ENCODE measurements around the gene ADAMTS12. TPM values are rescaled to one million over a fixed set of nuclear protein-coding genes. Genes with fewer than 3 reads are reported as not detected.

ADAMTS12 gene
- polyA plus RNA-seq, 1 donor (not counting 4 experiments of a cell fraction or from before 2014, with no cell fraction given) = 0.49 TPM

DNA sequence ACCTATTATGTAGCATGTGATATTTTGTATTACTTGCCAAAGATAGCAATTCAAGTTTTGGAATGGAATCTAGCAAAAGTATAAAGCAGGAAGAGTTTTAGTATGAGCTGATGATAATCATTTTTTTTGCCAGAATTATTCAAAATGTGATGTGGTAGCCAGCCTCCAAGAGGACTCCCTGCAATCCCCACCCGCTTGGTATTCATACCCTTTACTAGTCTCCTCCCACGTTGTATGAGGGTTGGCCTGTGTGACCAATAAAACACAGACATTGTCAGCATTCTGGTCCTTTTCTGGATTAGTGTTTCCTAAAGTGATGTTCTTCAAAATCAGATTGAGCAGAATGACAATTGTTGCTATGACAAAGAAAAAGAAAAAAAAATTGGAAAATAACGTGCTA is 387.2 kb downstream of the ADAMTS12 start:
- dilution Hi-C loops (cut with MboI; ENCODE audit: extremely low pct_ligation_motif_present, low sequenced_read_pairs) = no loop called here
- DNase-seq (ENCODE audit: low read depth, low spot score) (no peak), FAIRE-seq (no peak)
- no peak overlapping the region for H3K9ac ChIP-seq (ENCODE audit: control insufficient read depth, extremely low read depth, insufficient read depth, low read length)
- no peaks in the 10 kb centered on the region for H4K20me1 ChIP-seq (ENCODE audit: control insufficient read depth, extremely low read depth, insufficient read depth, low read length)
- no peaks in the 10 kb centered on the region for H3K36me3 ChIP-seq (ENCODE audit: control insufficient read depth in 2 of 2, extremely low read depth in 1 of 2, insufficient read depth in 2 of 2, low read length in 2 of 2)
- H2AFZ ChIP-seq (ENCODE audit: control insufficient read depth, low read length) = no peak overlapping the region
- H3K27me3 ChIP-seq (ENCODE audit: control insufficient read depth, extremely low read depth, insufficient read depth, low read length) = no peaks in the 10 kb centered on the region
- H3K79me2 ChIP-seq (ENCODE audit: control insufficient read depth, insufficient read depth, low read length) = no peaks in the 10 kb centered on the region
- H3K9me1 ChIP-seq (ENCODE audit: control insufficient read depth, extremely low read depth, insufficient read depth, low read length) = no peaks in the 10 kb centered on the region
- no peaks in the 10 kb centered on the region for H3K9me3 ChIP-seq (ENCODE audit: control insufficient read depth, low read depth, low read length)
- H3K4me3 ChIP-seq (ENCODE audit: control insufficient read depth in 2 of 3, extremely low read depth in 1 of 3, insufficient read depth in 2 of 3, low read depth in 1 of 3, low read length in 3 of 3) = no peak overlapping the region
- no peaks in the 10 kb centered on the region for H3K4me1 ChIP-seq (ENCODE audit: control insufficient read depth, extremely low read depth, insufficient read depth, low read length)
- H3K27ac ChIP-seq (ENCODE audit: control insufficient read depth, insufficient read depth, low read length) = no peak overlapping the region
- TF ChIP-seq EZH2 (IDR thresholded peaks at IDR 0.05; ENCODE audit: low read length) (no peak), CTCF (optimal IDR thresholded peaks at IDR 0.05 in 1 of 3, IDR thresholded peaks at IDR 0.05 in 1 of 3, conservative IDR thresholded peaks at IDR 0.05 in 1 of 3; ENCODE audit: extremely low read depth in 1 of 3, insufficient read depth in 2 of 3, low read length in 3 of 3) (no peak)
- H3K4me2 ChIP-seq (ENCODE audit: control insufficient read depth, extremely low read depth, insufficient read depth, low read depth, low read length) = no peak overlapping the region

DNA sequence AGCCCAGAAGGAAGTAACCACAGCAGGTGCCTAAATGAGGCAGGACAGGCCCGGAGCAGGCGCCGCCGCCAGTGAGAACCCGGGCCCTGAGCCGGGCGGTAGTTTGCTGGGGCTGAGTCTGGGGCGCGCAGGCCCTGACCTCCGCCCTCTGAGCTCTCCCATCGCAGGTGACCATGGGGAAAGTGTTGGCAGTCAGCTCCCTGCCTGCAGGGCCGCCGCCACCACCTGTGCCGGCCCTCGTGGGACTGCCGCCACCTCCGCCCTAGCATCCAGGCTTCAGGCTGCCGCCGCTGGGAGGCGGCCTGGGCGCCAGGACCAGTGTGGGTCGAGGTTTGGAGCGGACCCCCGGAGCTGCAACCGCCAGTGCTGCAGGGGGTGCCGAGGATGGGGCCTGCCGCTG is 389.9 kb downstream of the ADAMTS12 start:
- DNase-seq (ENCODE audit: low read depth, low spot score) (no peak), FAIRE-seq (no peak)
- dilution Hi-C loops (cut with MboI; ENCODE audit: extremely low pct_ligation_motif_present, low sequenced_read_pairs) = no loop called here
- Histone ChIP-seq H3K36me3 (ENCODE audit: control insufficient read depth in 2 of 2, extremely low read depth in 1 of 2, insufficient read depth in 2 of 2, low read length in 2 of 2) (no peaks in the 10 kb centered on the region), H3K27me3 (ENCODE audit: control insufficient read depth, extremely low read depth, insufficient read depth, low read length) (no peaks in the 10 kb centered on the region), H3K27ac (ENCODE audit: control insufficient read depth, insufficient read depth, low read length) (no peak overlapping the region), H3K9me3 (ENCODE audit: control insufficient read depth, low read depth, low read length) (no peaks in the 10 kb centered on the region), H4K20me1 (ENCODE audit: control insufficient read depth, extremely low read depth, insufficient read depth, low read length) (no peaks in the 10 kb centered on the region), H3K79me2 (ENCODE audit: control insufficient read depth, insufficient read depth, low read length) (no peaks in the 10 kb centered on the region), H3K4me3 (ENCODE audit: control insufficient read depth in 2 of 3, extremely low read depth in 1 of 3, insufficient read depth in 2 of 3, low read depth in 1 of 3, low read length in 3 of 3) (no peak overlapping the region), H3K4me2 (ENCODE audit: control insufficient read depth, extremely low read depth, insufficient read depth, low read depth, low read length) (no peak overlapping the region), H3K4me1 (ENCODE audit: control insufficient read depth, extremely low read depth, insufficient read depth, low read length) (no peaks in the 10 kb centered on the region), H2AFZ (ENCODE audit: control insufficient read depth, low read length) (no peak overlapping the region), H3K9me1 (ENCODE audit: control insufficient read depth, extremely low read depth, insufficient read depth, low read length) (no peaks in the 10 kb centered on the region), H3K9ac (ENCODE audit: control insufficient read depth, extremely low read depth, insufficient read depth, low read length) (no peak overlapping the region)
- no peak for TF ChIP-seq CTCF (optimal IDR thresholded peaks at IDR 0.05 in 1 of 3, IDR thresholded peaks at IDR 0.05 in 1 of 3, conservative IDR thresholded peaks at IDR 0.05 in 1 of 3; ENCODE audit: extremely low read depth in 1 of 3, insufficient read depth in 2 of 3, low read length in 3 of 3)
- TF ChIP-seq EZH2 (IDR thresholded peaks at IDR 0.05; ENCODE audit: low read length) = no peak
